ENCODE results near the gene SPTBN1. TPM values are rescaled to one million over a fixed set of nuclear protein-coding genes. Genes with fewer than 3 reads are reported as not detected.

Gene SPTBN1
- total RNA-seq, 1 experiment from 2014 or later = 204 TPM

- Mint-ChIP-seq H3K9me3 (no peaks in the 10 kb centered on the region), H3K27me3 (ENCODE audit: low read depth) (no peaks in the 10 kb centered on the region), H3K4me1 (peaks cover 8% of the 10 kb centered on the region), H3K27ac (no peak overlapping the region), H3K36me3 (peaks cover 81% of the 10 kb centered on the region), H3K4me3 (no peak overlapping the region)
- ChIA-PET CTCF (interaction anchor here (1.0 to 1.7 kb wide), 3 partner anchors 19 to 110 kb away, joined by 3 to 4 read pairs (median 3); no protein-coding TSS in a partner anchor), POLR2A (no interaction called here)
- DNase-seq (ENCODE audit: low spot score) = no peak
- ATAC-seq = no peak
- TF ChIP-seq, protein P1, sequence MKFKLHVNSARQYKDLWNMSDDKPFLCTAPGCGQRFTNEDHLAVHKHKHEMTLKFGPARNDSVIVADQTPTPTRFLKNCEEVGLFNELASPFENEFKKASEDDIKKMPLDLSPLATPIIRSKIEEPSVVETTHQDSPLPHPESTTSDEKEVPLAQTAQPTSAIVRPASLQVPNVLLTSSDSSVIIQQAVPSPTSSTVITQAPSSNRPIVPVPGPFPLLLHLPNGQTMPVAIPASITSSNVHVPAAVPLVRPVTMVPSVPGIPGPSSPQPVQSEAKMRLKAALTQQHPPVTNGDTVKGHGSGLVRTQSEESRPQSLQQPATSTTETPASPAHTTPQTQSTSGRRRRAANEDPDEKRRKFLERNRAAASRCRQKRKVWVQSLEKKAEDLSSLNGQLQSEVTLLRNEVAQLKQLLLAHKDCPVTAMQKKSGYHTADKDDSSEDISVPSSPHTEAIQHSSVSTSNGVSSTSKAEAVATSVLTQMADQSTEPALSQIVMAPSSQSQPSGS (CRISPR knock-in tag; IDR thresholded peaks at IDR 0.05; ENCODE audit: borderline replicate concordance, low read depth) = no peak
- TF ChIP-seq, protein P2, sequence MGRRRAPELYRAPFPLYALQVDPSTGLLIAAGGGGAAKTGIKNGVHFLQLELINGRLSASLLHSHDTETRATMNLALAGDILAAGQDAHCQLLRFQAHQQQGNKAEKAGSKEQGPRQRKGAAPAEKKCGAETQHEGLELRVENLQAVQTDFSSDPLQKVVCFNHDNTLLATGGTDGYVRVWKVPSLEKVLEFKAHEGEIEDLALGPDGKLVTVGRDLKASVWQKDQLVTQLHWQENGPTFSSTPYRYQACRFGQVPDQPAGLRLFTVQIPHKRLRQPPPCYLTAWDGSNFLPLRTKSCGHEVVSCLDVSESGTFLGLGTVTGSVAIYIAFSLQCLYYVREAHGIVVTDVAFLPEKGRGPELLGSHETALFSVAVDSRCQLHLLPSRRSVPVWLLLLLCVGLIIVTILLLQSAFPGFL (CRISPR knock-in tag; IDR thresholded peaks at IDR 0.05; ENCODE audit: borderline replicate concordance) = no peak
- no peak for TF ChIP-seq CBFB (CRISPR knock-in tag; IDR thresholded peaks at IDR 0.05; ENCODE audit: low read depth)
- TF ChIP-seq EMX1 (CRISPR knock-in tag; IDR thresholded peaks at IDR 0.05) = no peak
- TF ChIP-seq PRDM15 (CRISPR knock-in tag; IDR thresholded peaks at IDR 0.05) = no peak
- TF ChIP-seq ZNF232 (CRISPR knock-in tag; IDR thresholded peaks at IDR 0.05) = no peak
- no peak for TF ChIP-seq ETV6 (CRISPR knock-in tag; IDR thresholded peaks at IDR 0.05)
- TF ChIP-seq ZNF317 (CRISPR knock-in tag; IDR thresholded peaks at IDR 0.05; ENCODE audit: borderline replicate concordance, low read depth) = no peak
- TF ChIP-seq MYBL2 (CRISPR knock-in tag; IDR thresholded peaks at IDR 0.05) = no peak
- no peak for TF ChIP-seq TEAD1 (CRISPR knock-in tag; IDR thresholded peaks at IDR 0.05)
- no peak for TF ChIP-seq ZNF671 (CRISPR knock-in tag; IDR thresholded peaks at IDR 0.05)
These were observed 176.9 kb downstream of the SPTBN1 start for GRCh38 chr2:54632733-54633692.

DNA sequence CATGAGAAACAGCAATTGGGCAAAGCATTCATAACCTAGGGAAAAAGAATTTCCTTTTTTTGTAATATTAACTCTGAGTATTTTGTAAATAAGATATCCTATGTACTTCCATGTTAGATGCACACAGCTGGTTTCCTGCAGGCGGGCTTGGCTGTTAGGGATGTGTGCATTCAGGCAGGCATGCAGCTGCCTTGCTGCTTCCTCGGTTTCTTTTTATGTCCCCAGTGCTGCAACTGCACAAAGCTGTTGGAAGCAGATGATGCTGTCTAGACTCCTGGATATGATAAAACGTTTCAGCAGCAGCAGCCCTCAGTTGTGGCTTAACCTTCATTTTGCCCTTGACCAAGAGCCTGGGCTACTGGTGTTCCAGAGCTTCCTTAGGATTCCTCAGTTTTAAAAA is 177.9 kb downstream of the SPTBN1 start:
- DNase-seq (ENCODE audit: low spot score) (no peak), ATAC-seq (no peak)
- Mint-ChIP-seq H3K9me3 (no peaks in the 10 kb centered on the region), H3K36me3 (peaks cover 83% of the 10 kb centered on the region), H3K27ac (peak overlapping the region; percentile 78; the same call in 1 of the 2 replicates), H3K4me1 (peaks cover 8% of the 10 kb centered on the region), H3K4me3 (no peak overlapping the region), H3K27me3 (ENCODE audit: low read depth) (no peaks in the 10 kb centered on the region)
- ChIA-PET POLR2A (interaction anchor here (1.2 kb wide), 1 partner anchor 74 kb away, joined by 3 read pairs; no protein-coding TSS in a partner anchor), CTCF (interaction anchor here (1.0 to 1.7 kb wide), 3 partner anchors 20 to 111 kb away, joined by 3 to 4 read pairs (median 3); no protein-coding TSS in a partner anchor)
- no peak for TF ChIP-seq ZNF263 (CRISPR knock-in tag; IDR thresholded peaks at IDR 0.05; ENCODE audit: low read depth)
- TF ChIP-seq ZNF121 (CRISPR knock-in tag; IDR thresholded peaks at IDR 0.05) = no peak
- TF ChIP-seq FOXP4 (CRISPR knock-in tag; IDR thresholded peaks at IDR 0.05) = no peak
- TF ChIP-seq NR3C1 (CRISPR knock-in tag; conservative IDR thresholded peaks at IDR 0.05; ENCODE audit: low read depth) = no peak
- TF ChIP-seq ZNF512 (CRISPR knock-in tag; IDR thresholded peaks at IDR 0.05; ENCODE audit: borderline replicate concordance) = no peak
- no peak for TF ChIP-seq JUN (CRISPR knock-in tag; IDR thresholded peaks at IDR 0.05)
- no peak for TF ChIP-seq ETV6 (CRISPR knock-in tag; IDR thresholded peaks at IDR 0.05)
- TF ChIP-seq FOXJ3 (CRISPR knock-in tag; IDR thresholded peaks at IDR 0.05; ENCODE audit: borderline replicate concordance) = no peak
- no peak for TF ChIP-seq ATF3 (CRISPR knock-in tag; conservative IDR thresholded peaks at IDR 0.05)
- TF ChIP-seq SMAD3 (CRISPR knock-in tag; IDR thresholded peaks at IDR 0.05; ENCODE audit: borderline replicate concordance) = no peak
- TF ChIP-seq ELF4 (CRISPR knock-in tag; IDR thresholded peaks at IDR 0.05; ENCODE audit: low read depth) = no peak
- TF ChIP-seq TP53 (CRISPR knock-in tag; IDR thresholded peaks at IDR 0.05) = no peak
- no peak for TF ChIP-seq NFATC4 (CRISPR knock-in tag; IDR thresholded peaks at IDR 0.05)
- no peak for TF ChIP-seq PRRX2 (CRISPR knock-in tag; IDR thresholded peaks at IDR 0.05)

All from WTC11 (cell line).